UCSD-AML1 (cell line): ENCODE results near the gene GRK5.

Experiments
- DNase-seq: peaks from one replicate; lab custom pipeline; 2025; ENCODE audit not compliant: unreplicated experiment; lab: John Stamatoyannopoulos, UW

The GRK5 gene

GRCh38 chr10:119314486-119314885 is 107.1 kb downstream of the GRK5 start:
- DNase-seq = no peak

- DNase-seq = no peak
Observed at GRCh38 chr10:119315128-119316001, 108.0 kb downstream of the GRK5 start.

DNA sequence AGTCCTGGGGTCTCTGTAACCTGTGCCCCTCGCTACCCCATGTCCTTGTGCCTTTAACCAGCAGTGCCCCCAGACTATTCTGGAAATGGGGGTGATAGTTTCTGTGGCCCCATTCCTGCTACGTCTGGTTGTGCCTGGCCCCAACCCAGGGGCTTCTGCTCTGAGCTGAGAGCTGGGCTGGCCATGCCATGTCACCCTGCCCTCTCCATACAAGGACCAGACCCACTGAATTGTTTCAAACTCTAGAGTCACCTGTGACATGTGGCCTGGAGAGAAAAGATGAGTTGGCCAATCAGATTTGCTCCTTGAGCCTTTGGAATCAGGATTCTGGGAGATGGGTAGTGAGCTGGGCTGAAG is 108.6 kb downstream of the GRK5 start:
- no peak for DNase-seq

DNA sequence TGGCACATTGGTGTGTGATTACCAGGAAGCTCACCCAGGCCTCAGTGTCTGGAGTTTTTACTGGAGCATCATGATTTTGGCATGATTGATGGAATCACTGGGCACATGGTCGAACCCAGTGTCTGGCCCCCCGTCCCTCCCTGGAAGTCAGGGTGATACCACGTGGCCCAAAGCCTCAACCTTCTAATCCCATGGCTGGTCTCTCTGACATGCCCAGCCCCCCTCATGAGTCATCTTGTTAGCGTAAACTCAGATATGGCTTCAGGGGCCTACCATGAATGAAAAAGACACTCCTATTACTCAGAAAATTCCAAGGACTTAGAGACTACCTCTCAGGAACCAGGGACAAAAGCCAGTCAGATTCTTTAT is 109.3 kb downstream of the GRK5 start:
- no peak for DNase-seq

DNA sequence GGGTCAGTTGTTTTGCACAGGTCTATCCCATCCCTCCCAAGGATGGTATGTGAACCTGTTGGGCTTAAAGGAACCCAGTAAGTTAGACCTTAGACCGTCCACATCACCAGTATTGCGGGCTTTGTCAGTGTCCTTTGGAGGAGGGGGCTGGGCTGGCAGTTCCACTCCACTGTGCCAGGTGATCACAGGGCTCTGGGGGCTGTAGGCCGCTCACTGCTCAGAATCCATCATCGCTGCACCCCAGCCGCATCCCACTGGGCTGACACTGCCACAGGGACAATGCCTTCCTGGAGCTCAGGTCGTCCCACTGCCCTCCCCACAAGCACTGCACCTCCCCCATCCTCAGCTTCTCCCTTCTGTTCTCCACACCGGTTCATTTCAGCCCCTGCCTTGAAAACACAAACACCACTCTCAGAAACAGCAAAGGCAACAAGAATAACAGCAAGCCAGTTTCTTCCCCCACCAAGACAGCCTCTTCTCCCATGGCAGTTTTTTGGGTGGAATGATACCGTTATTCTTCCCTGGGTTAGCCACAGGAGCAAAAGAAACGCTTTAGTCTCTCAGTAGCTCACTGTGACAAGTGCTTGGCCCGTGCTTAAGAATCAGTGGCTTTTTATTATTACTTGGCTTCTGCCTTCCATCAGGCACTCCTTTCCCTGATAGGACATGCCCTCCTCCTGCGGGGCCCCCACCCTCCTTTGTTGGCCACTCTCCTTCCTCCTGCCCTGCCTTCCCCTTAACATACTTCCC is 111.2 kb downstream of the GRK5 start:
- DNase-seq = no peak

DNA sequence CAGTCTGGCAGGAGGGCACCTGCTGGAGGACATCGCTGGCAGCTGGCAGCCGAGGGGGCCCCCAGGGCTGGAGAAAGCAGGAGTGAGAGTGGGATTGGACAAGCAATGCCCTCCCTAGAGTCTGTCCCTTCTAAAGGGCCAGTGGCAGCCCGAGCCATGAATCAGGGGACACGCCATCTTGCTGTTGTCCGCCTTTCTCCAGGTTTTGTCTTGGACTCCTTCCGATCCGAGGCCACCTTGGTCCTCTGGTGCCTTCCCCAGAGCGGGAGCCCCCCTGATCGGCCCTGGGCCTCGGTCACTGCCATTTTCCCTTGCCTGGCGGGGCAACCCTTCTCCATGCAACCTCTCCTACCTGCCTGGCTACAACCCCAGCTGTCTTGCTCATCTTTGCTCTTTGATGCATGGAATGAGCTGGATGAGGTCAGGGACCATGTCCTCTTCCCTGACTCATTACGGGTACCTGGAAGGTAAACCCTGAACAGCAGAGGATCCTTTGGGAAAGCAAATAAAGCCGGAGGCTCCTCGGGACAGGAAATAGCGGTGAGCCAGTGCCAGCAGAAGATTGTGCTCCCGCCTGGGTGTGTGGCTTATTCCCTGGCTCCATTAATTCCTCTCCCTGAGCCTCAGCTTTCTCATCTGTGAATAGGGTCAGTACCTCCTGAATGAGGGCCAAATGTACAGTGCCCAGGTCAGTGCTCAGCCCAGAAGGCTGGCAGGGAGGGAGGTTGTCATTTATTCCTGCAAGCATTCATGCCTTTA is 112.0 kb downstream of the GRK5 start:
- DNase-seq = no peak

- DNase-seq = no peak
Observed at GRCh38 chr10:119319920-119320258, 112.5 kb downstream of the GRK5 start.

GRCh38 chr10:119320981-119321380 is 113.6 kb downstream of the GRK5 start:
- DNase-seq = no peak

- DNase-seq = no peak
Observed at GRCh38 chr10:119323085-119324016, 116.0 kb downstream of the GRK5 start.

GRCh38 chr10:119325131-119325530 is 117.8 kb downstream of the GRK5 start:
- no peak for DNase-seq

DNA sequence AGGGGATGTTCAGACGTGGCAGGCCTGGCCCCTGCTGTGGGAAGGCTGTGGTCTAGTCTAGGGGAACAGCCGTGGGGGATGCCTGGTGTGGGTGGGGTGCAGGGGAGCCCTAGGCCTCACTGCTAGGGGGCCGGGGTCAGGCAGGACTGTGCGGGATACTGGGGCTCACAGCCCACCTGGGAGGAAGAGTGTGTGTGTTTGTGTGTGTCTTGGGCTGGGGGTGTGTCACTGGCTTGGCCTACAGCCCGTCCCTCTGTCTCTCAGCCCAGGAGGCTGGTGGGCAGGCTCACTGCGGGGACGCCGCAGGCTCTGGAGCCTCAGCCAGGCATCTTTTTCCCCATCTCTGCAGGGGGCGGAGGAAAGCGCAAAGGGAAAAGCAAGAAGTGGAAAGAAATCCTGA is 118.8 kb downstream of the GRK5 start:
- no peak for DNase-seq

DNA sequence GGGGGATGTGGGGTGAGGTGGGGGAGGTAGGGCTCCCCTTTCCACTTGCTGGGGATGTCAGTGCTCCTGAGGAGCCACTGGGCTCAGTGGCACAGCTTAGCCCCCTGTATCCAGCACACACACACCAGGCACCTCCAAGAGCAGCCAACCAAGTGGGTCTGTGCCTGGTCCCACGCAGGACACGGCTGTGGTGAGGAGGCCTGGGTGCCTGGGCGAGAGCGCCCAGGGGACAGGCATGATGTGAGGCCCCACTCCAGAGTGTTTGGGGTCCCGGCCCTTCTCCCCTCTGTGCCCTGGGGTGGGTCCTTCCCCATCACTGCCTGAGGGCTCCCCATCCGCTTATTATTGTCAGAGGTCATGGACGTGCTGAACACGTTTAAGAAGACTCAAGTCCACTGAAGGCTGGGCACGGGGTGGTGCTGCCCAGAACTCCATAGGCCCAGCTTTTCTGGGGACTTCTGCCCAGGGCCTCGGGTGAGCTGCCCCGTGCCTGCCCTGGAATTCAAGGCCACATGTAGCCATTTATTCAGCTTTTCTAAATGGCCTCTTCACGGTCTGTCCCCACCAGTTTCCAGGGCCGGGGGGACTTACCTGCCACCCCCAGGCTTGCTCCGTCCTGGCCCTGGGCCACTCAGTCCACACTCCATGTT is 119.8 kb downstream of the GRK5 start:
- DNase-seq = no peak

DNA sequence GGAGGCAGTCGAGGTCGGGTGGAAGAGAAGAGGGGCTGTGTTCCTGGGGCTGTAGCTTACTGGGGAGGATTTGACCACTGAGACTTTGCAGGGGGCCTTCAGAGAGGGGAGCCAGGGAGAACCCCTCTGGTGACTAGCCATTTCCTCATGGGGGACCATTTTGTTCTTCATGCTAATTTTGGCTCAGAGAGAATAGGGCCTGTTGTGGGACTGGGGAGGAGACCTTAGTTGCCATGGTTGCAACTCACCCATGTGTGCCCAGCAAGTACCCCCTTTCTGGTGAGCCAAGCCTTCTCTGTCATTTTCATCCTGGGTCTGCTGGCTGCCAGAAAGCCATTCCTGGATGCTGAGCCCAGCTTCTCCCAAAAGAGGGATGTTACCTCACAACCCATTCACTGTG is 120.9 kb downstream of the GRK5 start:
- no peak for DNase-seq

DNA sequence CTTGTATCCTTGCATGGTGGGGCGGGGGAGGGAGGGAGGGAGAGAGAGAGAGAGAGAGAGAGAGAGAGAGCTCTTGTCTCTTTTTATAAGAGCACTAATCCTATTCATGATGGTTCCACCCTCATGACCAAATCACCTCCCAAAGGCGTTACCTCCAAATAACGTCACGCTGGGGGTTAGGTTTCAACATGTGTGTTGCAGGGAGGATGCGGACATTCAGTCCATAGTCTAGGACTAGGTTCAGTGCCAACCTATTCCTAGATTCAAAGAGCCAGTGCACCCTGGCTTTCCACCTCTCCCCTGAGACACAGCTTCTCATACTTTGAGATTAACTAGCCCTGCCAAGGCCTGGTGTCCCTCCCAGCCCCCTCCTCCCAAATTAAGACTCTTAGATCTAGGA is 123.0 kb downstream of the GRK5 start:
- no peak for DNase-seq

DNA sequence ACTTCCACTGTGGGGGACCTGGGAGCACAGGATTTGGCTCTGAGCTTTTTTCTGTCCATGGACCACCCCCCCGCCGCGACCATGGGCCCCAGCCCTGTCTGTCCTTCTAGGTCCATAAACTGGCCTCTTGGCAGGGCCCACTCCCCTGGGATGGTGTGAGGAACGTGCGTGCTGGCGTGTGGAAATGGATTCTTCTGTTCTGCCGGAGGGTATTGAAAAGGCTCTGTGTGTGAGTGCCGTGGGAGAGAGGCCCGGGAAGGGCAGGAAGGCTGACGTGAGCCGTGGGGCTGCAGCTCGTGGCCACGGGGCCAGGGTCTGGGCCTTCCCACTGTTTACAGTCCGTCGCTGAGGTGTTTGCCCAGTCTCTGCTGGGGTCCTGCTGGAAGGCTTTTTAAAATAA is 123.7 kb downstream of the GRK5 start:
- DNase-seq = no peak

GRCh38 chr10:119333146-119333792 is 125.9 kb downstream of the GRK5 start:
- DNase-seq = no peak

DNA sequence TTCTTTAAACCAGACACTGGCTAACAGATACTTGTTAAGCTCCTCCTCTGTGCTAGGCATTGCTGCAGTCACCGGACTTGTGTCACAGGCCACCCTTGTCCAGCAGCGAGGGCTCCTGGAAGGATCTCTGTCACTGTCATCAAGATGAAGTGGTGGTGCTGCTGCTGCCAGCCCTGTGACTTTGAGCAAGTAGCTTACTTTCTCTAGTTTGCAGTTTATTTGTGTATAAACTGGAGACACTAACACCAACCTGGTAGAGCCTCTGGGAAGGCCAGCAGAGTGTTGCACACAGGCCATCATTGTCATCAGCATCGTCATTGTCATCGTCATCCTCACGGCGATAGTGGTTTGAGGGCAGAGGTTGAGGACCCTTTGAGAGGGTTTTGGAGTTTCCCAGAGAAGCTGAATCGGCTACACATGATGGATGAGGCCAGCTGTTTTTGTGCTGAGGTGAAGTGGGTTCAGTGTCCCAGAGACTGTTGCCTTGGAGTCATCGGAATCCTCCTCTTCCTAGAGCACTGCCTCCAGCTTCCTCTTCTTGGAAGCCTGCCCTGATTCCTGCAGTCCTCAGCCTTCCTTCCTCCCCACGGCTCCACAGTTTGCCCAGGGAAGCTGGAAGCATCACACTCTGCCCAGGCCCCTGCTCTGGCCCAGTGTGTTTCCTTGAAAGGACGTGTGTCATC is 128.4 kb downstream of the GRK5 start:
- no peak for DNase-seq

- no peak for DNase-seq
Observed at GRCh38 chr10:119336599-119336998, 129.2 kb downstream of the GRK5 start.

GRCh38 chr10:119337223-119337622 is 129.9 kb downstream of the GRK5 start:
- no peak for DNase-seq
